Keratinocyte (primary cell): ENCODE results near the gene DCP1A. TPM values are rescaled to one million over a fixed set of nuclear protein-coding genes. Genes with fewer than 3 reads are reported as not detected.

Experiments used
- DNase-seq: peaks from one replicate; pipeline ENCODE4 v3.0.0-alpha.2; 2011; ENCODE audit warnings: low read depth, missing footprints, low spot score
- FAIRE-seq: peaks from 2 replicates; lab custom pipeline; 2011; peaks lifted over from hg19 to GRCh38; lab: Jason Lieb, UNC
- H2AFZ ChIP-seq: 2 replicates; pipeline ENCODE4 v1.6.0; 2012; ENCODE audit warnings: low read length, control low read depth, inconsistent platforms; ENCODE audit not compliant: control insufficient read depth
- H3K27ac ChIP-seq: 2 replicates; pipeline ENCODE4 v1.5.1; 2011; ENCODE audit warnings: low read length; ENCODE audit not compliant: control insufficient read depth, insufficient read depth
- H3K27me3 ChIP-seq: 3 replicates; pipeline ENCODE4 v1.6.0; 2011; ENCODE audit warnings: low read length; ENCODE audit not compliant: control insufficient read depth, insufficient read depth; ENCODE audit errors: extremely low read depth
- H3K36me3 ChIP-seq, 2 experiments: 2 replicates in 1 of 2; 3 replicates in 1 of 2; pipeline ENCODE4 v1.5.1; 2011; ENCODE audit warnings: low read length in 2 of 2, mild to moderate bottlenecking in 1 of 2; ENCODE audit not compliant: control insufficient read depth in 2 of 2, insufficient read depth in 2 of 2; ENCODE audit errors: extremely low read depth in 1 of 2
- H3K4me1 ChIP-seq: 3 replicates; pipeline ENCODE4 v1.5.1; 2011; ENCODE audit warnings: low read length; ENCODE audit not compliant: control insufficient read depth, insufficient read depth; ENCODE audit errors: extremely low read depth
- H3K4me2 ChIP-seq: 3 replicates; pipeline ENCODE4 v1.6.0; 2011; ENCODE audit warnings: low read depth, low read length; ENCODE audit not compliant: control insufficient read depth, insufficient read depth; ENCODE audit errors: extremely low read depth
- H3K4me3 ChIP-seq, 3 experiments: fragments of 200-600 bp in 1 of 3; sonication (generic) in 1 of 3; 2 replicates in 2 of 3; 3 replicates in 1 of 3; pipeline ENCODE4 v1.5.1; 2011 to 2016; ENCODE audit warnings: low read length in 3 of 3, mild to moderate bottlenecking in 3 of 3, control low read depth in 2 of 3, inconsistent platforms in 1 of 3, low read depth in 1 of 3, mixed read lengths in 1 of 3, mixed run types in 1 of 3, moderate library complexity in 1 of 3; ENCODE audit not compliant: control insufficient read depth in 2 of 3, insufficient read depth in 2 of 3; ENCODE audit errors: extremely low read depth in 1 of 3
- H3K79me2 ChIP-seq: 2 replicates; pipeline ENCODE4 v1.6.0; 2012; ENCODE audit warnings: low read length; ENCODE audit not compliant: control insufficient read depth, insufficient read depth
- H3K9ac ChIP-seq: 3 replicates; pipeline ENCODE4 v1.6.0; 2011; ENCODE audit warnings: low read length; ENCODE audit not compliant: control insufficient read depth, insufficient read depth; ENCODE audit errors: extremely low read depth
- H3K9me1 ChIP-seq: 3 replicates; pipeline ENCODE4 v1.6.0; 2011; ENCODE audit warnings: low read length; ENCODE audit not compliant: control insufficient read depth, insufficient read depth; ENCODE audit errors: extremely low read depth
- H3K9me3 ChIP-seq: 2 replicates; pipeline ENCODE4 v1.5.1; 2012; ENCODE audit warnings: low read depth, low read length; ENCODE audit not compliant: control insufficient read depth
- H4K20me1 ChIP-seq: 3 replicates; pipeline ENCODE4 v1.6.0; 2011; ENCODE audit warnings: low read length; ENCODE audit not compliant: control insufficient read depth, insufficient read depth; ENCODE audit errors: extremely low read depth
- CTCF ChIP-seq, 3 experiments: IDR thresholded peaks in 1 of 3; conservative IDR thresholded peaks in 1 of 3; optimal IDR thresholded peaks in 1 of 3; 2 replicates in 2 of 3; 3 replicates in 1 of 3; pipeline versions ENCODE3 to v1.5.1; 2011; ENCODE audit warnings: low read length in 3 of 3, mild to moderate bottlenecking in 3 of 3, moderate library complexity in 2 of 3, control low read depth in 1 of 3, inconsistent platforms in 1 of 3; ENCODE audit not compliant: insufficient read depth in 2 of 3; ENCODE audit errors: extremely low read depth in 1 of 3
- EZH2 ChIP-seq: IDR thresholded peaks from one replicate; pipeline ENCODE4 v1.6.1; 2012; ENCODE audit warnings: inconsistent platforms, mild to moderate bottlenecking, low read length, moderate library complexity
- dilution Hi-C: fragments of 300-500 bp; cut with MboI; formaldehyde crosslinking; loops from one replicate; pipeline ENCODE4 v1.7.0; 2020; ENCODE audit warnings: low sequenced_read_pairs; ENCODE audit not compliant: extremely low pct_ligation_motif_present
- polyA plus RNA-seq, 5 experiments: library from polyadenylated mRNA; depleted of rRNA in 3 of 5; stranded (reverse) in 3 of 5; stranded (forward) in 1 of 5; unstranded in 1 of 5; fragments of >200 nt; gene quantifications; 1 replicate in 1 of 5; 2 replicates in 3 of 5; 3 replicates in 1 of 5; pipeline versions ENCODE4 v1.2.1 to v1.2.3, GENCODE V29; 2011 to 2012; ENCODE audit warnings: missing spikeins in 2 of 5, low read depth in 1 of 5, low replicate concordance in 1 of 5

Gene DCP1A
- polyA plus RNA-seq, 1 donor (not counting 4 experiments of a cell fraction or from before 2014, with no cell fraction given), result 15.0 TPM

GRCh38 chr3:53238886-53239285 lies 108.5 kb downstream of the DCP1A start:
- no peak for FAIRE-seq
- H2AFZ ChIP-seq, result no peak overlapping the region
- peaks cover 71% of the 10 kb centered on the region for H3K79me2 ChIP-seq
- H3K4me3 ChIP-seq, result no peak overlapping the region
- TF ChIP-seq EZH2, result no peak
- no peak for TF ChIP-seq CTCF (optimal IDR thresholded peaks at IDR 0.05 in 1 of 3, IDR thresholded peaks at IDR 0.05 in 1 of 3, conservative IDR thresholded peaks at IDR 0.05 in 1 of 3; ENCODE audit: extremely low read depth in 1 of 3, insufficient read depth in 2 of 3, low read length in 3 of 3)
- dilution Hi-C loops, result no loop called here
- H3K9ac ChIP-seq, result no peak overlapping the region
- peaks cover 30% of the 10 kb centered on the region for H4K20me1 ChIP-seq
- no peaks in the 10 kb centered on the region for H3K27me3 ChIP-seq
- H3K27ac ChIP-seq, result peak overlapping the region; percentile 45
- peaks cover 56 to 62% of the 10 kb centered on the region in 2 experiments for H3K36me3 ChIP-seq
- H3K4me2 ChIP-seq, result no peak overlapping the region
- H3K4me1 ChIP-seq, result peaks cover 32% of the 10 kb centered on the region
- no peak for DNase-seq
- peaks cover 12% of the 10 kb centered on the region for H3K9me1 ChIP-seq
- H3K9me3 ChIP-seq, result no peaks in the 10 kb centered on the region

- peaks cover 24% of the 10 kb centered on the region for H4K20me1 ChIP-seq
- peak overlapping the region; percentile 54 for H3K27ac ChIP-seq
- no peak overlapping the region for H3K4me3 ChIP-seq
- H3K4me1 ChIP-seq, result peaks cover 32% of the 10 kb centered on the region
- no peak overlapping the region for H3K9ac ChIP-seq
- TF ChIP-seq CTCF (optimal IDR thresholded peaks at IDR 0.05 in 1 of 3, IDR thresholded peaks at IDR 0.05 in 1 of 3, conservative IDR thresholded peaks at IDR 0.05 in 1 of 3; ENCODE audit: extremely low read depth in 1 of 3, insufficient read depth in 2 of 3, low read length in 3 of 3) (no peak), EZH2 (no peak)
- no peaks in the 10 kb centered on the region for H3K9me3 ChIP-seq
- DNase-seq (peak; percentile 78), FAIRE-seq (peak; percentile 97)
- peaks cover 65% of the 10 kb centered on the region for H3K79me2 ChIP-seq
- dilution Hi-C loops, result no loop called here
- no peaks in the 10 kb centered on the region for H3K27me3 ChIP-seq
- peaks cover 55 to 66% of the 10 kb centered on the region in 2 experiments for H3K36me3 ChIP-seq
- no peak overlapping the region for H2AFZ ChIP-seq
- H3K9me1 ChIP-seq, result peaks cover 10% of the 10 kb centered on the region
- H3K4me2 ChIP-seq, result peak overlapping the region; percentile 27
Observed at GRCh38 chr3:53238051-53238850, 109.1 kb downstream of the DCP1A start.
